Panc1 (cell line): ENCODE data around the gene ARHGEF28. TPM values are rescaled to one million over a fixed set of nuclear protein-coding genes. Genes with fewer than 3 reads are reported as not detected.

Experiments used
- ATAC-seq: fragments of 200-7000 bp; cut with Tn5 transposase; 2 replicates; pipeline ENCODE4 v1.9.1; 2020; ENCODE audit warnings: mild to moderate bottlenecking, moderate library complexity
- BruUV-seq: library from RNA; stranded (reverse); fragments of 400-500 nt; replicated peaks from 2 replicates; lab custom pipeline; 2021; lab: Mats Ljungman, UMichigan
- CTCF ChIA-PET: fragments of 300-600 bp; sonication (Branson Sonifier 250); formaldehyde crosslinking; loops from one replicate; lab custom pipeline; 2022; ENCODE audit warnings: antibody characterized with exemption; lab: Charles Lee
- POLR2A ChIA-PET: fragments of 300-600 bp; sonication (Branson Sonifier 250); formaldehyde crosslinking; loops from one replicate; lab custom pipeline; 2022; ENCODE audit warnings: antibody characterized with exemption; lab: Charles Lee
- DNase-seq: peaks from one replicate; pipeline ENCODE4 v3.0.0-alpha.2; 2010; ENCODE audit warnings: low read depth, low spot score
- H3K27ac ChIP-seq: 2 replicates; pipeline ENCODE4 v1.5.1; 2011; ENCODE audit warnings: mild to moderate bottlenecking, low read length, inconsistent platforms
- H3K27me3 ChIP-seq: fragments of 200-500 bp; sonication (Bioruptor generic); 2 replicates; pipeline ENCODE4 v1.6.0; 2014; ENCODE audit warnings: low read length, inconsistent platforms; ENCODE audit not compliant: control insufficient read depth, insufficient read depth
- H3K36me3 ChIP-seq: fragments of 200-500 bp; sonication (Bioruptor generic); 2 replicates; pipeline ENCODE4 v1.5.1; 2014; ENCODE audit warnings: inconsistent platforms, mild to moderate bottlenecking, low read length, moderate library complexity; ENCODE audit not compliant: control insufficient read depth, insufficient read depth
- H3K4me1 ChIP-seq: 2 replicates; pipeline ENCODE4 v1.5.1; 2011; ENCODE audit warnings: inconsistent platforms, mild to moderate bottlenecking, low read length, moderate library complexity; ENCODE audit not compliant: control insufficient read depth, insufficient read depth
- H3K4me3 ChIP-seq, 2 experiments: 2 replicates each; pipeline ENCODE4 v1.5.1; 2011 to 2012; ENCODE audit warnings: low read depth in 2 of 2, low read length in 2 of 2, mild to moderate bottlenecking in 2 of 2, inconsistent platforms in 1 of 2, moderate library complexity in 1 of 2
- H3K9me3 ChIP-seq: fragments of 200-500 bp; sonication (Bioruptor generic); 2 replicates; pipeline ENCODE4 v1.5.1; 2014; ENCODE audit warnings: low read depth, mild to moderate bottlenecking, inconsistent platforms, low read length, moderate library complexity; ENCODE audit not compliant: control insufficient read depth, insufficient read depth
- CTCF ChIP-seq: fragments of 450-650 bp; IDR thresholded peaks from 2 replicates; pipeline ENCODE4 v1.5.1; 2017; ENCODE audit warnings: mild to moderate bottlenecking
- POLR2AphosphoS5 ChIP-seq: IDR thresholded peaks from 2 replicates; pipeline ENCODE4 v1.6.1; 2012; ENCODE audit warnings: mild to moderate bottlenecking, low read depth, low read length, moderate library complexity
- REST ChIP-seq, 2 experiments: IDR thresholded peaks; 2 replicates each; pipeline ENCODE4 v1.6.1; 2011 to 2012; ENCODE audit warnings: low read depth in 2 of 2, control low read depth in 1 of 2, low read length in 1 of 2, mild to moderate bottlenecking in 1 of 2, moderate library complexity in 1 of 2; ENCODE audit not compliant: insufficient read depth in 1 of 2
- SIN3A ChIP-seq: IDR thresholded peaks from 2 replicates; pipeline ENCODE4 v1.6.1; 2012; ENCODE audit warnings: low read depth, mild to moderate bottlenecking, low read length, moderate library complexity, borderline replicate concordance; ENCODE audit not compliant: insufficient read depth
- TCF7L2 ChIP-seq: IDR thresholded peaks from 2 replicates; pipeline ENCODE4 v1.6.1; 2011; ENCODE audit warnings: mild to moderate bottlenecking, low read depth, low read length, inconsistent platforms
- in situ Hi-C: cut with HindIII; loops from 2 replicates; pipeline ENCODE4 v1.10.0; 2016; ENCODE audit warnings: low sequenced_read_pairs, low pct_unique_long_range_greater_than_20kb
- intact Hi-C: fragments of 100-400 bp; cut with micrococcal nuclease; formaldehyde crosslinking; loops from one replicate; pipeline ENCODE4 v1.10.0; 2022; ENCODE audit not compliant: unreplicated experiment
- total RNA-seq: library from RNA; stranded (reverse); gene quantifications from one replicate; pipeline ENCODE4 v1.2.1, GENCODE V29; 2021; ENCODE audit not compliant: unreplicated experiment

ARHGEF28 gene
- total RNA-seq, 1 experiment from 2014 or later: 34.8 TPM

GRCh38 chr5:73901043-73901442 lies 275.0 kb downstream of the ARHGEF28 start:
- H3K4me3 ChIP-seq: no peak overlapping the region
- POLR2A ChIA-PET: no interaction called here
- BruUV-seq: no TSS peak
- H3K9me3 ChIP-seq: no peaks in the 10 kb centered on the region
- H3K27me3 ChIP-seq: no peaks in the 10 kb centered on the region
- in situ Hi-C loops: no loop called here
- ATAC-seq: peak; percentile 47; the same call in 1 of the 2 replicates
- CTCF ChIA-PET: interaction anchor here (0.6 kb wide), 1 partner anchor 761 kb away, joined by 3 read pairs; no protein-coding TSS in a partner anchor
- DNase-seq: no peak
- intact Hi-C loops: loop anchor here (10.0 kb wide), 1 partner anchor 134 kb away; no protein-coding TSS in a partner anchor
- H3K36me3 ChIP-seq: peaks cover 3% of the 10 kb centered on the region; the same call in 1 of the 2 replicates
- TF ChIP-seq CTCF (no peak), POLR2AphosphoS5 (no peak), SIN3A (no peak), REST (IDR thresholded peaks at IDR 0.05; ENCODE audit: insufficient read depth in 1 of 2, low read depth in 2 of 2, low read length in 1 of 2) (no peak), TCF7L2 (no peak)
- no peak overlapping the region for H3K27ac ChIP-seq
- peaks cover 11% of the 10 kb centered on the region for H3K4me1 ChIP-seq

- ATAC-seq (peak; percentile 68), DNase-seq (no peak)
- Histone ChIP-seq H3K4me3 (no peak overlapping the region), H3K27ac (no peak overlapping the region), H3K4me1 (peaks cover 11% of the 10 kb centered on the region), H3K27me3 (no peaks in the 10 kb centered on the region), H3K9me3 (no peaks in the 10 kb centered on the region), H3K36me3 (peaks cover 3% of the 10 kb centered on the region; the same call in 1 of the 2 replicates)
- in situ Hi-C loops: no loop called here
- intact Hi-C loops: loop anchor here (10.0 kb wide), 1 partner anchor 133 kb away; no protein-coding TSS in a partner anchor
- BruUV-seq: no TSS peak
- ChIA-PET CTCF (interaction anchor here (0.6 to 1.1 kb wide), 2 partner anchors 760 to 784 kb away, joined by 3 read pairs; partner anchors contain the start of gene HEXB), POLR2A (no interaction called here)
- TF ChIP-seq TCF7L2 (no peak), POLR2AphosphoS5 (no peak), REST (IDR thresholded peaks at IDR 0.05; ENCODE audit: insufficient read depth in 1 of 2, low read depth in 2 of 2, low read length in 1 of 2) (no peak), CTCF (peak; percentile 44), SIN3A (no peak)
Observed at GRCh38 chr5:73901455-73901854, 275.5 kb downstream of the ARHGEF28 start.
